ENCODE data around the gene TMEM121B.

Gene TMEM121B

GRCh38 chr22:17109976-17110375 is 11.2 kb downstream of the TMEM121B start:
- DNase-seq (ENCODE audit: low read depth), result no peak

GRCh38 chr22:17109113-17109865 is 11.9 kb downstream of the TMEM121B start:
- DNase-seq (ENCODE audit: low read depth), result no peak

GRCh38 chr22:17108256-17109112 is 12.7 kb downstream of the TMEM121B start:
- no peak for DNase-seq (ENCODE audit: low read depth)

- DNase-seq (ENCODE audit: low read depth), result no peak
Measured at GRCh38 chr22:17107547-17107810, 13.7 kb downstream of the TMEM121B start.

GRCh38 chr22:17106785-17107546 is 14.2 kb downstream of the TMEM121B start:
- DNase-seq (ENCODE audit: low read depth), result no peak

GRCh38 chr22:17106161-17106784 is 14.9 kb downstream of the TMEM121B start:
- DNase-seq (ENCODE audit: low read depth), result no peak

GRCh38 chr22:17105143-17106129 is 15.7 kb downstream of the TMEM121B start:
- no peak for DNase-seq (ENCODE audit: low read depth)

- no peak for DNase-seq (ENCODE audit: low read depth)
Measured at GRCh38 chr22:17104336-17104935, 16.7 kb downstream of the TMEM121B start.

GRCh38 chr22:17103351-17103750 is 17.8 kb downstream of the TMEM121B start:
- no peak for DNase-seq (ENCODE audit: low read depth)

- DNase-seq (ENCODE audit: low read depth), result no peak
Measured at GRCh38 chr22:17102297-17102667, 18.9 kb downstream of the TMEM121B start.

GRCh38 chr22:17101475-17102296 is 19.5 kb downstream of the TMEM121B start:
- no peak for DNase-seq (ENCODE audit: low read depth)

- no peak for DNase-seq (ENCODE audit: low read depth)
Measured at GRCh38 chr22:17100621-17101020, 20.5 kb downstream of the TMEM121B start.

- no peak for DNase-seq (ENCODE audit: low read depth)
Measured at GRCh38 chr22:17098379-17098819, 22.8 kb downstream of the TMEM121B start.

GRCh38 chr22:17097701-17098100 is 23.5 kb downstream of the TMEM121B start:
- DNase-seq (ENCODE audit: low read depth), result no peak

- no peak for DNase-seq (ENCODE audit: low read depth)
Measured at GRCh38 chr22:17097062-17097461, 24.1 kb downstream of the TMEM121B start.

- DNase-seq (ENCODE audit: low read depth), result no peak
Measured at GRCh38 chr22:17096071-17096470, 25.1 kb downstream of the TMEM121B start.

GRCh38 chr22:17095538-17095937 is 25.6 kb downstream of the TMEM121B start:
- DNase-seq (ENCODE audit: low read depth), result no peak

GRCh38 chr22:17093081-17093480 is 28.1 kb downstream of the TMEM121B start:
- no peak for DNase-seq (ENCODE audit: low read depth)

- DNase-seq (ENCODE audit: low read depth), result no peak
Measured at GRCh38 chr22:17091851-17092250, 29.3 kb downstream of the TMEM121B start.

- DNase-seq (ENCODE audit: low read depth), result no peak
Measured at GRCh38 chr22:17090550-17090949, 30.6 kb downstream of the TMEM121B start.

All from activated T-cell treated with anti-CD3 and anti-CD28 coated beads for 1 hour (primary cell).